COLO668 (cell line): ENCODE measurements around the gene ZNF813.
"Not testable (repeated sequence)": the region's sequence is repeated elsewhere in the genome, so short reads cannot be mapped to it uniquely, and the experiment has no call there.

ENCODE experiments used
- DNase-seq: peaks from one replicate; lab custom pipeline; 2025; ENCODE audit not compliant: unreplicated experiment; lab: John Stamatoyannopoulos, UW

Gene ZNF813

GRCh38 chr19:53475470-53475869 is 7.9 kb downstream of the ZNF813 start:
- DNase-seq, result not testable (repeated sequence)

GRCh38 chr19:53483751-53484150 is 16.2 kb downstream of the ZNF813 start:
- not testable (repeated sequence) for DNase-seq

GRCh38 chr19:53485046-53486004 is 17.8 kb downstream of the ZNF813 start:
- DNase-seq, result no peak

- DNase-seq, result no peak
Measured at GRCh38 chr19:53492153-53492552, 24.6 kb downstream of the ZNF813 start.

- peak; percentile 13 for DNase-seq
Measured at GRCh38 chr19:53497311-53498023, 29.9 kb downstream of the ZNF813 start.

- DNase-seq, result not testable (repeated sequence)
Measured at GRCh38 chr19:53498024-53498395, 30.5 kb downstream of the ZNF813 start.

- not testable (repeated sequence) for DNase-seq
Measured at GRCh38 chr19:53503151-53503550, 35.6 kb downstream of the ZNF813 start.

- DNase-seq, result peak; percentile 18
Measured at GRCh38 chr19:53503671-53504364, 36.3 kb downstream of the ZNF813 start.

GRCh38 chr19:53504365-53504703 is 36.8 kb downstream of the ZNF813 start:
- DNase-seq, result peak; percentile 19

GRCh38 chr19:53504885-53505284 is 37.4 kb downstream of the ZNF813 start:
- no peak for DNase-seq

- no peak for DNase-seq
Measured at GRCh38 chr19:53506728-53507127, 39.2 kb downstream of the ZNF813 start.

- peak; percentile 50 for DNase-seq
Measured at GRCh38 chr19:53507523-53508442, 40.2 kb downstream of the ZNF813 start.

- no peak for DNase-seq
Measured at GRCh38 chr19:53509443-53509842, 41.9 kb downstream of the ZNF813 start.

- DNase-seq, result no peak
Measured at GRCh38 chr19:53509845-53510244, 42.3 kb downstream of the ZNF813 start.

- DNase-seq, result no peak
Measured at GRCh38 chr19:53511357-53511756, 43.8 kb downstream of the ZNF813 start.

GRCh38 chr19:53511933-53512374 is 44.4 kb downstream of the ZNF813 start:
- peak; percentile 33 for DNase-seq

GRCh38 chr19:53515047-53515446 is 47.5 kb downstream of the ZNF813 start:
- not testable (repeated sequence) for DNase-seq

GRCh38 chr19:53517114-53517741 is 49.7 kb downstream of the ZNF813 start:
- DNase-seq, result no peak

- no peak for DNase-seq
Measured at GRCh38 chr19:53518121-53518520, 50.6 kb downstream of the ZNF813 start.

GRCh38 chr19:53518716-53519115 is 51.2 kb downstream of the ZNF813 start:
- DNase-seq, result no peak
